Measurements from ENCODE around the gene CTU2.
"Not testable (repeated sequence)": the region's sequence is repeated elsewhere in the genome, so short reads cannot be mapped to it uniquely, and the experiment has no call there.

CTU2 gene

GRCh38 chr16:88706229-88706964 is at the start of gene CTU2, which contains the start of gene RNF166:
CTU2 (plus strand) TSS chr16:88706503; CDS start chr16:88706531, 28 bp downstream.
RNF166 (minus strand) TSS chr16:88706408; CDS start chr16:88706325, 83 bp downstream.
- peak; percentile 84 for DNase-seq

- no peak for DNase-seq
Observed at GRCh38 chr16:88657371-88657770, 48.9 kb upstream of the CTU2 start.

GRCh38 chr16:88658714-88659113 is 47.6 kb upstream of the CTU2 start:
- no peak for DNase-seq

- DNase-seq, result no peak
Observed at GRCh38 chr16:88659160-88659559, 47.1 kb upstream of the CTU2 start.

GRCh38 chr16:88661468-88661867 is 44.8 kb upstream of the CTU2 start:
- no peak for DNase-seq

GRCh38 chr16:88662222-88662842 is 44.0 kb upstream of the CTU2 start:
- no peak for DNase-seq

GRCh38 chr16:88662843-88663606 is 43.3 kb upstream of the CTU2 start, which contains the start of gene MVD:
MVD (minus strand) TSS chr16:88663091; CDS start chr16:88663080, 11 bp downstream.
- peak; percentile 95 for DNase-seq

- no peak for DNase-seq
Observed at GRCh38 chr16:88665148-88665547, 41.2 kb upstream of the CTU2 start.

- no peak for DNase-seq
Observed at GRCh38 chr16:88665570-88665969, 40.7 kb upstream of the CTU2 start.

GRCh38 chr16:88667461-88667860 is 38.8 kb upstream of the CTU2 start:
- no peak for DNase-seq

GRCh38 chr16:88669493-88669892 is 36.8 kb upstream of the CTU2 start:
- DNase-seq, result not testable (repeated sequence)

- DNase-seq, result no peak
Observed at GRCh38 chr16:88669980-88670379, 36.3 kb upstream of the CTU2 start.

- no peak for DNase-seq
Observed at GRCh38 chr16:88671806-88672205, 34.5 kb upstream of the CTU2 start.

GRCh38 chr16:88672776-88673175 is 33.5 kb upstream of the CTU2 start:
- no peak for DNase-seq

GRCh38 chr16:88673716-88674379 is 32.5 kb upstream of the CTU2 start:
- no peak for DNase-seq

- DNase-seq, result no peak
Observed at GRCh38 chr16:88676502-88677242, 29.6 kb upstream of the CTU2 start.

- DNase-seq, result no peak
Observed at GRCh38 chr16:88677721-88678120, 28.6 kb upstream of the CTU2 start.

- no peak for DNase-seq
Observed at GRCh38 chr16:88678224-88678979, 27.9 kb upstream of the CTU2 start.

- no peak for DNase-seq
Observed at GRCh38 chr16:88680554-88681083, 25.7 kb upstream of the CTU2 start.

- peak; percentile 45 for DNase-seq
Observed at GRCh38 chr16:88681084-88681680, 25.1 kb upstream of the CTU2 start.
